Endothelial cell of umbilical vein (primary cell): ENCODE measurements around the gene PDK1. TPM values are rescaled to one million over a fixed set of nuclear protein-coding genes. Genes with fewer than 3 reads are reported as not detected.

ENCODE experiments used
- BruUV-seq: library from RNA; stranded (reverse); fragments of 400-500 nt; replicated peaks from 2 replicates; lab custom pipeline; 2021; lab: Mats Ljungman, UMichigan
- CTCF ChIA-PET: fragments of 300-600, 350-600 bp; sonication (Branson Sonifier 250); formaldehyde crosslinking; loops from one replicate; lab custom pipeline; 2021; ENCODE audit warnings: antibody characterized with exemption, inconsistent platforms; lab: Charles Lee
- POLR2A ChIA-PET: fragments of 300-600, 350-600 bp; sonication (Branson Sonifier 250); formaldehyde crosslinking; loops from one replicate; lab custom pipeline; 2021; ENCODE audit warnings: antibody characterized with exemption, inconsistent platforms; lab: Charles Lee
- DNase-seq: peaks from one replicate; pipeline ENCODE4 v3.0.0-alpha.2; 2011; ENCODE audit warnings: low read depth, low spot score
- FAIRE-seq: peaks from 2 replicates; lab custom pipeline; 2011; peaks lifted over from hg19 to GRCh38; lab: Jason Lieb, UNC
- H2AFZ ChIP-seq: 2 replicates; pipeline ENCODE4 v1.6.0; 2012; ENCODE audit warnings: low read depth, low read length, control low read depth, inconsistent platforms
- H3K27ac ChIP-seq: 2 replicates; pipeline ENCODE4 v1.5.1; 2011; ENCODE audit warnings: low read depth, mild to moderate bottlenecking, control low read depth, low read length, moderate library complexity; ENCODE audit not compliant: insufficient read depth
- H3K27me3 ChIP-seq, 2 experiments: 2 replicates each; pipeline versions ENCODE4 v1.6.0 to v1.6.1; 2011; ENCODE audit warnings: low read length in 2 of 2, mixed read lengths in 1 of 2; ENCODE audit not compliant: control insufficient read depth in 2 of 2, insufficient read depth in 2 of 2
- H3K36me3 ChIP-seq, 2 experiments: 2 replicates in 1 of 2; 3 replicates in 1 of 2; pipeline ENCODE4 v1.5.1; 2011; ENCODE audit warnings: low read length in 2 of 2, mild to moderate bottlenecking in 1 of 2, moderate library complexity in 1 of 2; ENCODE audit not compliant: control insufficient read depth in 2 of 2, insufficient read depth in 2 of 2; ENCODE audit errors: extremely low read depth in 1 of 2
- H3K4me1 ChIP-seq: 3 replicates; pipeline ENCODE4 v1.5.1; 2011; ENCODE audit warnings: mild to moderate bottlenecking, low read length; ENCODE audit not compliant: control insufficient read depth, insufficient read depth; ENCODE audit errors: extremely low read depth
- H3K4me2 ChIP-seq: 2 replicates; pipeline ENCODE4 v1.6.1; 2011; ENCODE audit warnings: low read length, control low read depth, mixed read lengths; ENCODE audit not compliant: insufficient read depth
- H3K4me3 ChIP-seq, 3 experiments: fragments of 200-600 bp in 1 of 3; sonication (generic), shearing (Covaris generic) in 1 of 3; replicated peaks in 1 of 3; 2 replicates each; pipeline ENCODE4 v1.5.1; 2011 to 2016; ENCODE audit warnings: control low read depth in 3 of 3, low read length in 3 of 3, mild to moderate bottlenecking in 2 of 3, inconsistent platforms in 1 of 3, low read depth in 1 of 3, moderate library complexity in 1 of 3; ENCODE audit not compliant: insufficient read depth in 1 of 3
- H3K79me2 ChIP-seq: 2 replicates; pipeline ENCODE4 v1.6.0; 2012; ENCODE audit warnings: low read length, inconsistent platforms; ENCODE audit not compliant: control insufficient read depth, insufficient read depth
- H3K9ac ChIP-seq: replicated peaks from 2 replicates; pipeline ENCODE3; 2011; ENCODE audit warnings: low read length, control low read depth; ENCODE audit not compliant: insufficient read depth; ENCODE audit errors: extremely low read depth
- H3K9me1 ChIP-seq: replicated peaks from 3 replicates; pipeline ENCODE4 v1.6.0; 2011; ENCODE audit warnings: mild to moderate bottlenecking, low read length; ENCODE audit not compliant: control insufficient read depth, insufficient read depth; ENCODE audit errors: extremely low read depth
- H3K9me3 ChIP-seq: replicated peaks from 2 replicates; pipeline ENCODE4 v1.5.1; 2012; ENCODE audit warnings: low read length, inconsistent platforms; ENCODE audit not compliant: control insufficient read depth, insufficient read depth
- H4K20me1 ChIP-seq: replicated peaks from 2 replicates; pipeline ENCODE3; 2011; ENCODE audit warnings: mild to moderate bottlenecking, low read length; ENCODE audit not compliant: control insufficient read depth, insufficient read depth; ENCODE audit errors: extremely low read depth
- EZH2 ChIP-seq: IDR thresholded peaks from 2 replicates; pipeline ENCODE4 v1.6.1; 2012; ENCODE audit warnings: borderline replicate concordance, low read depth, mild to moderate bottlenecking, moderate library complexity, low read length, inconsistent platforms; ENCODE audit not compliant: severe bottlenecking
- FOS ChIP-seq: IDR thresholded peaks from 2 replicates; pipeline ENCODE4 v1.6.1; 2011; ENCODE audit warnings: mild to moderate bottlenecking, low read length, moderate library complexity, borderline replicate concordance; ENCODE audit not compliant: insufficient read depth
- GATA2 ChIP-seq: IDR thresholded peaks from 2 replicates; pipeline ENCODE4 v1.7.0; 2011; ENCODE audit warnings: low read depth, mild to moderate bottlenecking, moderate library complexity, mixed read lengths, low read length; ENCODE audit not compliant: insufficient read length, insufficient read depth
- JUN ChIP-seq: IDR thresholded peaks from 2 replicates; pipeline ENCODE4 v1.6.1; 2011; ENCODE audit warnings: borderline replicate concordance, low read depth; ENCODE audit not compliant: insufficient read length, insufficient read depth
- MYC ChIP-seq: IDR thresholded peaks from one replicate; pipeline ENCODE4 v1.6.1; 2011; ENCODE audit warnings: mild to moderate bottlenecking, low read depth, low read length
- POLR2A ChIP-seq: IDR thresholded peaks from 2 replicates; pipeline ENCODE4 v1.6.1; 2012; ENCODE audit warnings: low read depth, mild to moderate bottlenecking, control low read depth, low read length
- POLR2AphosphoS5 ChIP-seq: IDR thresholded peaks from 2 replicates; pipeline ENCODE4 v1.6.1; 2012; ENCODE audit warnings: low read depth, mild to moderate bottlenecking, control low read depth, low read length, moderate library complexity; ENCODE audit not compliant: insufficient read depth
- dilution Hi-C: fragments of 300-500 bp; cut with MboI; formaldehyde crosslinking; loops from one replicate; pipeline ENCODE4 v1.15.0; 2019; ENCODE audit warnings: low sequenced_read_pairs; ENCODE audit not compliant: extremely low pct_ligation_motif_present
- intact Hi-C: fragments of 100-400 bp; cut with micrococcal nuclease; formaldehyde crosslinking; loops from one replicate; pipeline ENCODE4 v1.10.0; 2022
- polyA plus RNA-seq, 4 experiments: library from polyadenylated mRNA; depleted of rRNA in 3 of 4; stranded (reverse) in 3 of 4; unstranded in 1 of 4; fragments of >200 nt; gene quantifications; 2 replicates each; pipeline versions ENCODE4 v1.2.1 to v1.2.3, GENCODE V29; 2011 to 2012; ENCODE audit warnings: missing spikeins in 1 of 4
- total RNA-seq: library from RNA; stranded (reverse); gene quantifications from 2 replicates; pipeline ENCODE4 v1.2.3, GENCODE V29; 2021
- TF ChIP-seq, protein P1 (sequence below): IDR thresholded peaks from 2 replicates; pipeline ENCODE4 v1.6.1; 2011; ENCODE audit not compliant: insufficient read depth, insufficient read length
- TF ChIP-seq, protein P2 (sequence below), 2 donors: IDR thresholded peaks; 1 replicate in 1 of 2; 2 replicates in 1 of 2; pipeline ENCODE4 v1.5.1; 2011; ENCODE audit warnings: low read length in 2 of 2, mild to moderate bottlenecking in 2 of 2, moderate library complexity in 2 of 2, control low read depth in 1 of 2, inconsistent platforms in 1 of 2, low read depth in 1 of 2; ENCODE audit not compliant: insufficient read depth in 1 of 2; ENCODE audit errors: extremely low read depth in 1 of 2

PDK1 gene
- total and polyA plus RNA-seq, 2 donors (not counting 3 experiments of a cell fraction or from before 2014, with no cell fraction given), result 3.7 to 16.9 TPM

DNA sequence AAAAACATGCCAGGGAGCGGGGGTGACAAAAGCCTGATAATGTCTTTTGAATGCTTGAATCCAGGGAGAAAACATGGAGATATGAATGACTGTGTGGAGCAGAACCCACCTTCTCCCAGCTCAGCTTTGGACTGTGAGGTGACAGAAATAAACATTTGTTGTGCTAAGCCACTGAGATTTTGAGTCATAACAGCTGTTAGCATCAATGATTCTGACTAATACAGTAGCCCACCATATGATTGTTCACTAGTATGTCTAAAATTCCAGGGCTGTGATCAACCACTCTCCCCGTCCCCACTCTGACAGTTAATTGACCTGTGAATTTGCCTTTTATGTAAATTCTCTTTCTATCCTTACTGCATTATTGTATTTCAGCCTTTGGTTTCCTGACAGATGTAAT, 69.1 kb downstream of the PDK1 start:
- Histone ChIP-seq H3K9me3 (no peaks in the 10 kb centered on the region), H3K9me1 (no peaks in the 10 kb centered on the region), H3K4me3 (no peak overlapping the region), H3K36me3 (no peaks in the 10 kb centered on the region), H2AFZ (no peak overlapping the region), H4K20me1 (no peaks in the 10 kb centered on the region), H3K9ac (no peak overlapping the region), H3K79me2 (no peaks in the 10 kb centered on the region), H3K4me1 (no peaks in the 10 kb centered on the region), H3K4me2 (no peak overlapping the region), H3K27ac (no peak overlapping the region), H3K27me3 (no peaks in the 10 kb centered on the region)
- ChIA-PET CTCF (no interaction called here), POLR2A (no interaction called here)
- FAIRE-seq (no peak), DNase-seq (no peak)
- no TSS peak for BruUV-seq
- intact Hi-C loops, result no loop called here
- TF ChIP-seq FOS, result no peak
- TF ChIP-seq, protein P1, sequence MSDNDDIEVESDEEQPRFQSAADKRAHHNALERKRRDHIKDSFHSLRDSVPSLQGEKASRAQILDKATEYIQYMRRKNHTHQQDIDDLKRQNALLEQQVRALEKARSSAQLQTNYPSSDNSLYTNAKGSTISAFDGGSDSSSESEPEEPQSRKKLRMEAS, result no peak
- no peak for TF ChIP-seq POLR2AphosphoS5
- no peak for TF ChIP-seq GATA2
- TF ChIP-seq JUN, result no peak
- no peak for TF ChIP-seq POLR2A
- TF ChIP-seq, protein P2, sequence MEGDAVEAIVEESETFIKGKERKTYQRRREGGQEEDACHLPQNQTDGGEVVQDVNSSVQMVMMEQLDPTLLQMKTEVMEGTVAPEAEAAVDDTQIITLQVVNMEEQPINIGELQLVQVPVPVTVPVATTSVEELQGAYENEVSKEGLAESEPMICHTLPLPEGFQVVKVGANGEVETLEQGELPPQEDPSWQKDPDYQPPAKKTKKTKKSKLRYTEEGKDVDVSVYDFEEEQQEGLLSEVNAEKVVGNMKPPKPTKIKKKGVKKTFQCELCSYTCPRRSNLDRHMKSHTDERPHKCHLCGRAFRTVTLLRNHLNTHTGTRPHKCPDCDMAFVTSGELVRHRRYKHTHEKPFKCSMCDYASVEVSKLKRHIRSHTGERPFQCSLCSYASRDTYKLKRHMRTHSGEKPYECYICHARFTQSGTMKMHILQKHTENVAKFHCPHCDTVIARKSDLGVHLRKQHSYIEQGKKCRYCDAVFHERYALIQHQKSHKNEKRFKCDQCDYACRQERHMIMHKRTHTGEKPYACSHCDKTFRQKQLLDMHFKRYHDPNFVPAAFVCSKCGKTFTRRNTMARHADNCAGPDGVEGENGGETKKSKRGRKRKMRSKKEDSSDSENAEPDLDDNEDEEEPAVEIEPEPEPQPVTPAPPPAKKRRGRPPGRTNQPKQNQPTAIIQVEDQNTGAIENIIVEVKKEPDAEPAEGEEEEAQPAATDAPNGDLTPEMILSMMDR (IDR thresholded peaks at IDR 0.05; ENCODE audit: extremely low read depth in 1 of 2, insufficient read depth in 1 of 2, low read depth in 1 of 2, low read length in 2 of 2), result no peak
- no peak for TF ChIP-seq MYC
- TF ChIP-seq EZH2, result no peak
- dilution Hi-C loops, result no loop called here
